ENCODE results near the gene EXOC3L4.

The EXOC3L4 gene

GRCh38 chr14:103158688-103159087 lies 64.2 kb downstream of the EXOC3L4 start:
- DNase-seq, result no peak

Data from SW 1271 (cell line).